RPMI7951 (cell line): ENCODE data around the gene PLCXD3. TPM values are rescaled to one million over a fixed set of nuclear protein-coding genes. Genes with fewer than 3 reads are reported as not detected.

Experiments
- DNase-seq: peaks from one replicate; pipeline ENCODE4 v3.0.0-alpha.2; 2012; ENCODE audit warnings: low read depth
- total RNA-seq: library from RNA; depleted of rRNA; stranded (reverse); fragments of >200 nt; shearing (Covaris generic); gene quantifications from 2 replicates; pipeline ENCODE4 v1.2.3, GENCODE V29; 2014

Gene PLCXD3
- total RNA-seq, 1 experiment from 2014 or later: 0.36 TPM

DNA sequence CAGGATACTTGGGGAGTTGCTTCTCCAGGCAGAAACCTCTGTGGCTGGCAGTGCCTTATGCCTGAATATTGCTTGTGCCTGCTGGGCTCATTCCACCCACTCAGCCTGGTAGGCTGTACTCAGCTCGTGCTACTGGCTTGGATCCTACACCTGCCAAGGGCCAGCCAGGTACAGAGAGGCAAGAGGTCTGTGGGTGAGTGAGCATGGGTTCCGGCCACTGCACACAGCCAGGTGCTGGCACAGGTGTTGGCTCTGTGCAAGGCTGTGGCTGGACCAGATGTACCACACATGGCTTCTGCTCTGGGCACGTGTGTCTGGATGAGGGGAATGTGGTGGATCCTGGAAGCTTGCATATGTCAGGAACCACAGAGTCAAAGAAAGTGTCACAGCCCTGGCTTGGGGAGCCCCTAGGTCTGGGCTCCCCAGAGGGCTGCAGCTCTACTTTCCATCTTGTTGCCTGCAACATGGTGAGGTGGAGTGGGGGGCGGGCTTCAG lies 220.4 kb downstream of the PLCXD3 start:
- no peak for DNase-seq

DNA sequence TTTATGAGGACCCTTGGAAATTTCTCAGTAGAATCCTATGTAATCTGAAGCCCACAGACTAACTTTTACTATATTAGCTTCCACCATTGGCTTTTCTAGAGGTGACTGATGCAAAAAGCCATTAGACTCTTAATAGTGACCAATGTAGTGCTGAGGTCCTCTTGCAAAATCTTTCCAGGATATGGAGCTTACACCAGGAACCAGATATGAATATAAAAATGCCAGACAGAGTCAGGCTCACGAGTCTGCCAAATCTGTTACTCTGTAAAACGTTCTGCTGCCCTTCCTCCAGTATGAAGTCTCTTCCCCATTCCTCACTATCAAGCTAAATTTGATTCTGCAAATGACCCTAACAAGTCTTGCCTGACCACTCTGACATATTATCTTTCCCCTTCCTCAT lies 223.7 kb downstream of the PLCXD3 start:
- DNase-seq: no peak

- no peak for DNase-seq
Observed at GRCh38 chr5:41286165-41286564, 224.2 kb downstream of the PLCXD3 start.

DNA sequence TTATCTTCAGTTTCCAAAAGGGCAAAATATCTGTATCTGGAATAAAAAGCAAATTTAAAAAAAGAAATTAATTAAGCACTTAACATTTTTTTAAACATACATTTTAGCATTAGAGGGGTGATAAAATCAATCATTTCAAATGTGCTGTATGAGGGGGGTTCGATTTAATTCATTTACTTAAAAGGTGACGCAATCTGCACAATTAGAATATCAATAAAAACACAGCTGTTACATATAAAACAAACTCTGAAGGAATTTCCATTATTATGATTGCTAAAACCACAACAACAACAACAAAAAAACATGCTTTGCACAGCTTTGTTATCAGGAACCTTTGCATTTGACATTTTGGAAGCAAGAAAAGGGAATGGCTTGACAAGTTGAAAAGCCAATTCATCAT lies 225.5 kb downstream of the PLCXD3 start:
- DNase-seq: no peak

- no peak for DNase-seq
Observed at GRCh38 chr5:41281215-41281810, 229.1 kb downstream of the PLCXD3 start.

DNA sequence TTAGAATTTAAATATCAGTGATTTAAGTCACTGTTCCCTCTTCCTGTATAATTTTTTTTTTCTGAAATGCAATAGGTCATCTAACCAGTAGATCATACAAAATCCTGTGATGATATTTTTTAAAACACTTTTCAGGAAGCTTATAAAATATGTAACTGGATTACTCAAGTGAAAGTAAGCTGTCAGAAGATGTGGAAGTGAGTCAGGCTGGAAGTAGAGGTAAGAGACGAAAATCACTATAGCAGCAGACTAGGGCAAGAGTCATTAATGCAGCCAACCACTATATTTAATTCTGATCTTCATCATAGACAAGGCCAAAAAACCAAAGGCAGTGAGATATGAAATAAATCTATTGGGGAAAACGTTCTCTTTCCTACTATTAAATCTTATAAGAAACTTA lies 231.4 kb downstream of the PLCXD3 start:
- DNase-seq: no peak

GRCh38 chr5:41277476-41278245 lies 232.7 kb downstream of the PLCXD3 start:
- no peak for DNase-seq

GRCh38 chr5:41275813-41276512 lies 234.4 kb downstream of the PLCXD3 start:
- DNase-seq: no peak

DNA sequence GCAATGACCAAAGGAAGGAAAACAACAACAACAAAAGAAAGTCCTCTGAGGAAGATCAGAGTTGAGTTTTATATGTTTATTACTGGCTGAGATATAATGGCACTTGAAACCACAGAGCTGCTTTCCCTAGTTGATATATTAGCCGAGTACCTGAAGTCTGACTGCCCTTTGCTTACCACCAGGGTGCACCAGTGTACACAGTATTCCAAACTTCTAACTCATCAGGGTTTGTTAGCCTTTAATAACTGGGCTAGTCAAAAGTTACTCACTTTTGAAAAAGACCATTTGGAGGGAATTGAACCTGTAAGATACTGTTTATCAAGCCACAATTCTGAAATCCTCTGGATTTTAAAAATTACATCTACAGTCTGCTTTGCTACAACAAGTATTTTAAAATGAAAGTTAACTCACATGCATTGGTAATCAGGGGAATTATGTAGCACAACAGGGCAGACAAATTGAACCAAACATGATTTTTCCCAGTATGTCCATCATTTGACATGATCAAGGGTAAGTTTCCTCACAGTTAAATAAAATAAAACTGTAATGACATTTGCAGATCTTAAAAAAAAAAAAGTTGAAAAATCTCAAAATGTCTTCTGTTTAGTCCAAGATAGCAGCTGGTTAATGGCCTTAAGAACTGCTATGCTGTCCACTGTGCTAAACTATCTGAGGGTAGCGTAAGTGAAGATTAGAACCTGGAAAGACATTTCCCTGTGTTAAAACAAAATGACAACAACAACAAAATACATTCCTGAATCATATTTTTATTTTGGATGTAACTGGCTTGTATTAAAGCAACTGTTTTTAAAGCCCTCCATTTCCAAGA lies 239.8 kb downstream of the PLCXD3 start:
- peak; percentile 46 for DNase-seq

- DNase-seq: no peak
Observed at GRCh38 chr5:41268894-41269293, 241.5 kb downstream of the PLCXD3 start.

- no peak for DNase-seq
Observed at GRCh38 chr5:41266377-41266776, 244.0 kb downstream of the PLCXD3 start.

DNA sequence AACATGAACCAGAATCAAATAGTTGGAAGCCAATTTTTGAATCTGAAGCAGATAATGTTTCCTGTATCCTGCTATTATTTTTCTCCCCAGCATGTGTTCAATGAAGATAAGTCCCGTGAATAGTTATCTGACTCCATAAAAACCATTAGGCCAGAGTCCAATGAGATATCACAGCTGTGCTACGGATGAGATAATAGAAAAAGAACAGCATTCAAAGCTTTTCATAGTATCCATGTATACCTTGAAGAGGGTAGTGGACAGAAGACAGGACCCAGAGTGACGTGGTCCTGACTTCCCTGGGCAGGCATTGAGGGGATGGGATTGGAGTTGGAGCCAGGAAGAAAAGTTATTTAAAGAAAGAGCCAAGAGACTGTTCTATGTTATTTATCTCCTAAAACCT lies 246.4 kb downstream of the PLCXD3 start:
- no peak for DNase-seq

DNA sequence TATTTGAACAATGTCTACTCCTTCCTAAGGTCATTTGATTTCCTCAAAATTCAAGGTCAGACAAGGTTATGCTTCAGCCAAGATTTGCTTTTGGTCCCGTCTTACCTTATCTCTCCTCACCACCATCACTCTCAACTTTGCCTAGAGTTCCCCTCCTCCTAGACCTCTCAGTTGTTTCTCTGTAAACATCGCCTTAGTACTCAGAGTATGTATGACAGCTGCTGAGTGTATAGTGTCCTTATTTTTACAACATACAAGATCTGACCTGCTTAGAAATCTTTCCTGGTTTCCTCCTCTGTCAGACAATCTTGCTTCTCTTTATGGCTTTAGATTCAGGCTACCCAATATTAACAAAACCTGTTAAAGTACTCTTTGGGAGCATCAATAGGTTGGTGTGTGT lies 247.1 kb downstream of the PLCXD3 start:
- DNase-seq: no peak
